GM23248 (cell line): ENCODE results near the gene CLEC7A. TPM values are rescaled to one million over a fixed set of nuclear protein-coding genes. Genes with fewer than 3 reads are reported as not detected.

Source experiments
- DNase-seq: peaks from one replicate; pipeline ENCODE4 v3.0.0-alpha.2; 2015
- H2AFZ ChIP-seq: fragments of 200-600 bp; sonication (generic); 2 replicates; pipeline ENCODE4 v1.6.1; 2016; ENCODE audit warnings: antibody characterized with exemption
- H3F3A ChIP-seq: fragments of 200-600 bp; sonication (generic); 2 replicates; pipeline ENCODE4 v1.6.1; 2016; ENCODE audit warnings: mild to moderate bottlenecking, antibody characterized with exemption, mixed run types; ENCODE audit not compliant: insufficient read depth
- H3K27ac ChIP-seq: fragments of 200-600 bp; sonication (generic); 2 replicates; pipeline ENCODE4 v1.5.1; 2016; ENCODE audit warnings: mild to moderate bottlenecking
- H3K27me3 ChIP-seq: fragments of 200-600 bp; sonication (generic); replicated peaks from 2 replicates; pipeline ENCODE4 v1.6.1; 2016; ENCODE audit warnings: mild to moderate bottlenecking; ENCODE audit not compliant: insufficient read depth
- H3K36me3 ChIP-seq: fragments of 200-600 bp; sonication (generic); 2 replicates; pipeline ENCODE4 v1.6.1; 2016; ENCODE audit warnings: low read depth, mild to moderate bottlenecking
- H3K4me1 ChIP-seq: fragments of 200-600 bp; sonication (generic); 2 replicates; pipeline ENCODE4 v1.6.1; 2016; ENCODE audit warnings: mild to moderate bottlenecking; ENCODE audit not compliant: insufficient read depth
- H3K4me2 ChIP-seq: fragments of 200-600 bp; sonication (generic); one replicate; pipeline ENCODE4 v1.6.1; 2016; ENCODE audit warnings: mild to moderate bottlenecking; ENCODE audit not compliant: unreplicated experiment
- H3K4me3 ChIP-seq: fragments of 200-600 bp; sonication (generic); 2 replicates; pipeline ENCODE4 v1.5.1; 2016; ENCODE audit warnings: mild to moderate bottlenecking
- H3K79me2 ChIP-seq: fragments of 200-600 bp; sonication (generic); 2 replicates; pipeline ENCODE4 v1.6.1; 2016; ENCODE audit warnings: mild to moderate bottlenecking; ENCODE audit not compliant: insufficient read depth
- H3K9ac ChIP-seq: fragments of 200-600 bp; sonication (generic); 2 replicates; pipeline ENCODE4 v1.6.1; 2016; ENCODE audit warnings: mild to moderate bottlenecking
- H3K9me2 ChIP-seq: fragments of 200-600 bp; sonication (generic); 2 replicates; pipeline ENCODE4 v1.6.1; 2016; ENCODE audit warnings: mixed run types, mild to moderate bottlenecking, moderate library complexity; ENCODE audit not compliant: insufficient read depth
- H3K9me3 ChIP-seq: fragments of 200-600 bp; sonication (generic); one replicate; pipeline ENCODE4 v1.6.1; 2017; ENCODE audit warnings: low read depth
- H4K20me1 ChIP-seq: fragments of 200-600 bp; sonication (generic); 2 replicates; pipeline ENCODE4 v1.6.0; 2016; ENCODE audit not compliant: insufficient read depth
- EZH2 ChIP-seq: fragments of 200-600 bp; sonication (generic); IDR thresholded peaks from 2 replicates; pipeline ENCODE4 v1.6.1; 2018; ENCODE audit warnings: antibody characterized with exemption, mild to moderate bottlenecking; ENCODE audit not compliant: insufficient read depth, poor library complexity, severe bottlenecking
- EZH2phosphoT487 ChIP-seq: fragments of 200-600 bp; sonication (generic); IDR thresholded peaks from 2 replicates; pipeline ENCODE4 v1.6.1; 2018; ENCODE audit warnings: antibody characterized with exemption, moderate library complexity, mild to moderate bottlenecking, low read depth; ENCODE audit not compliant: insufficient read depth
- WGBS, 2 experiments: methylation state at CpG; one replicate each; pipeline ENCODE4 v1.1.6; 2015 to 2017; ENCODE audit warnings: low lambda C conversion rate in 2 of 2, low coverage in 1 of 2; ENCODE audit errors: missing lambda C conversion rate in 2 of 2; 5-methylcytosine and 5-hydroxymethylcytosine counted together
- in situ Hi-C: fragments of 300-500 bp; cut with MboI; formaldehyde crosslinking; loops from 2 replicates; pipeline ENCODE4 v1.15.0; 2020
- polyA plus RNA-seq: library from polyadenylated mRNA; unstranded; fragments of >200 nt; fragmentation: Nextera tagmentation; extraction: Ambion mirVana; gene quantifications from 2 replicates; pipeline ENCODE4 v1.2.1, GENCODE V29; 2016
- total RNA-seq: library from RNA; depleted of rRNA; stranded (reverse); fragments of >200 nt; shearing (Covaris generic); gene quantifications from 2 replicates; pipeline ENCODE4 v1.2.3, GENCODE V29; 2014

The CLEC7A gene
- total and polyA plus RNA-seq, 2 experiments from 2014 or later: not detected

DNA sequence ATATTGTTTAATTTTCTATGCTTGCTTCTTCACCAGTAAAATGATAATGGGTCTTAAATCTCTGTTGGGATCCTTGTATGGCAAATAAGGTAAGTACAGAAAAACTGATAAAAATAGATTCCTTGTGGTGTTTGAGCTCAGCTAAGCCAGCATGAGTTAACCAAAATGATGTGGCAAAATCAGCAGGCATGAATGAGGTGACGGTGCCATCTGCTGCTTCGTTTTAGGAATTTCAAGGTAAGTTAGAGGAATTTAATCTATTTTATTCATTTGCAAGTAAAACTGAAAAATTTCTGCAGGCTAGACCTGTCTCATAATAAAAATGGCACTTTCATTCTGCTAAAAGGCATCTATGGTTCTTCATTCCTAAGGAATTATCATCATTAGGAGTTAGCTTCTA is 10.0 kb upstream of the CLEC7A start:
- Histone ChIP-seq H3K9ac (no peak overlapping the region), H2AFZ (no peak overlapping the region), H3K36me3 (no peaks in the 10 kb centered on the region), H3K4me3 (no peak overlapping the region), H3F3A (peaks cover 7% of the 10 kb centered on the region; the same call in 1 of the 2 replicates), H3K4me1 (peaks cover 14% of the 10 kb centered on the region), H3K4me2 (no peak overlapping the region), H3K9me2 (no peaks in the 10 kb centered on the region), H3K27me3 (no peaks in the 10 kb centered on the region), H3K79me2 (no peaks in the 10 kb centered on the region), H4K20me1 (no peaks in the 10 kb centered on the region), H3K9me3 (no peaks in the 10 kb centered on the region), H3K27ac (no peak overlapping the region)
- 9 to 18% methylated on average over 2 of the region's 2 CpGs for WGBS, 2 experiments
- in situ Hi-C loops: loop anchor here (25.0 kb wide), 1 partner anchor 328 kb away; no protein-coding TSS in a partner anchor
- TF ChIP-seq EZH2 (no peak), EZH2phosphoT487 (no peak)
- DNase-seq: peak; percentile 80

GRCh38 chr12:10136637-10137205 is 6.7 kb upstream of the CLEC7A start:
- TF ChIP-seq EZH2phosphoT487 (no peak), EZH2 (no peak)
- H3K9ac ChIP-seq: no peak overlapping the region
- no peaks in the 10 kb centered on the region for H3K4me1 ChIP-seq
- H4K20me1 ChIP-seq: no peaks in the 10 kb centered on the region
- H3K79me2 ChIP-seq: no peaks in the 10 kb centered on the region
- no peaks in the 10 kb centered on the region for H3K27me3 ChIP-seq
- H3K4me3 ChIP-seq: no peak overlapping the region
- no peak overlapping the region for H2AFZ ChIP-seq
- peak; percentile 13 for DNase-seq
- in situ Hi-C loops: loop anchor here (25.0 kb wide), 1 partner anchor 324 kb away; no protein-coding TSS in a partner anchor
- WGBS, 2 experiments: 56 to 59% methylated on average over 13 of the region's 13 CpGs
- H3K27ac ChIP-seq: no peak overlapping the region
- no peaks in the 10 kb centered on the region for H3K9me2 ChIP-seq
- no peak overlapping the region for H3K4me2 ChIP-seq
- no peaks in the 10 kb centered on the region for H3F3A ChIP-seq
- no peaks in the 10 kb centered on the region for H3K9me3 ChIP-seq
- H3K36me3 ChIP-seq: no peaks in the 10 kb centered on the region

DNA sequence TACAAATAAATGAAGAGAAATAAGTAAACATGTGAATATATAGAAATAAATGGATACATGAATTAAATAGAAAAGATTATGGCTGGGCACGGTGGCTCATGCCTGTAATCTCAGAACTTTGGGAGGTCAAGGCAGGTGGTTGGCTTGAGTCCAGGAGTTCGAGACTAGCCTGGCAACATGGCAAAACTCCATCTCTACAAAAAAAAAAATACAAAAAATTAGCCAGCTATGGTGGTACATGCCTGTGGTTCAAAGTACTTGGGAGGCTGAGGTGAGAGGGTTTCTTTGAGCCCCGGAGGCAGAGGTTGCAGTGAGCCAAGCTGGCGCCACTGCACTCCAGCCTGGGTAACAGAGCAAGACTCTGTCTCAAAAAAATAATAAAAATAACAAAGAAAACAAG is 5.1 kb upstream of the CLEC7A start:
- Histone ChIP-seq H3K4me3 (no peak overlapping the region), H3K9me3 (no peaks in the 10 kb centered on the region), H2AFZ (no peak overlapping the region), H3K4me2 (no peak overlapping the region), H3K9ac (no peak overlapping the region), H4K20me1 (no peaks in the 10 kb centered on the region), H3K9me2 (no peaks in the 10 kb centered on the region), H3K36me3 (no peaks in the 10 kb centered on the region), H3K27ac (no peak overlapping the region), H3K27me3 (no peaks in the 10 kb centered on the region), H3K4me1 (no peaks in the 10 kb centered on the region), H3K79me2 (no peaks in the 10 kb centered on the region), H3F3A (no peaks in the 10 kb centered on the region)
- DNase-seq: no peak
- WGBS, 2 experiments: 44% methylated on average over 4 of the region's 4 CpGs
- TF ChIP-seq EZH2phosphoT487: no peak
- TF ChIP-seq EZH2: no peak
- in situ Hi-C loops: loop anchor here (25.0 kb wide), 1 partner anchor 323 kb away; no protein-coding TSS in a partner anchor

DNA sequence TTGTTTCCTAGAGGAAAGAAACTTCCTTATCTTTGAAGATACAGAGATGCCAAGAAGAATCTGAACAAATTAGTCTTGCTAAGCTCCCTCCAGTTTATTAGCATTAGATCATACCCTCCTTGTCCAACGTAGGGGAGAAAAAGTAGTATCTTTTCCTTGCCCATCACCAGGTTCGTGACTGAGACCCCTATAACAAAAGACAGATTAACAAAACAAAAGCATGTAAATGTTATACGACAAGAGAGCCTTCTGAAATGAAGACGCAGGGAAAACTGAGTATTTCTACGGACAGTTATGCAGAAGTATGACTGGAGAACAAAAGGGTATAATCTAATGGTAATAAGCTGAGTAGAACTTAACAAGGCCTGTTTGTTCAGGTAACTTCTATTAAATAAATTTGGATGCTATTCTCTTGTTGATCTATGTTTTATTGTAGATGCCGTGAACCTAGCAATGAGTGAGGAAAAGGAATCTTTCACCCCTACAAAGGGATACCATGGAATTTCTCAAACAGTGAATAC is 2.9 kb upstream of the CLEC7A start:
- no peaks in the 10 kb centered on the region for H3K9me3 ChIP-seq
- TF ChIP-seq EZH2phosphoT487: no peak
- no peak for TF ChIP-seq EZH2
- no peaks in the 10 kb centered on the region for H3K9me2 ChIP-seq
- H3K4me3 ChIP-seq: no peak overlapping the region
- H4K20me1 ChIP-seq: no peaks in the 10 kb centered on the region
- H3K9ac ChIP-seq: no peak overlapping the region
- no peaks in the 10 kb centered on the region for H3K27me3 ChIP-seq
- no peak overlapping the region for H3K4me2 ChIP-seq
- no peak for DNase-seq
- in situ Hi-C loops: loop anchor here (25.0 kb wide), 1 partner anchor 321 kb away; no protein-coding TSS in a partner anchor
- no peak overlapping the region for H3K27ac ChIP-seq
- no peaks in the 10 kb centered on the region for H3K79me2 ChIP-seq
- H3K36me3 ChIP-seq: no peaks in the 10 kb centered on the region
- no peaks in the 10 kb centered on the region for H3F3A ChIP-seq
- no peak overlapping the region for H2AFZ ChIP-seq
- 67 to 77% methylated on average over 6 of the region's 6 CpGs for WGBS, 2 experiments
- H3K4me1 ChIP-seq: no peaks in the 10 kb centered on the region
